Activated naive CD8-positive, alpha-beta T cell treated with anti-CD3 and anti-CD28 coated beads, Interleukin-2, amount 10 ng/mL, durations not matched to agents 7 days and 5 days (primary cell): ENCODE results near the gene CENPH. TPM values are rescaled to one million over a fixed set of nuclear protein-coding genes. Genes with fewer than 3 reads are reported as not detected.
"Not testable (repeated sequence)": the region's sequence is repeated elsewhere in the genome, so short reads cannot be mapped to it uniquely, and the experiment has no call there.

Experiments
- ATAC-seq: fragments of 150-1000 bp; cut with Tn5 transposase; one replicate; pipeline ENCODE4 v1.10.0; 2021; ENCODE audit warnings: low read depth, moderate library complexity
- POLR2A ChIA-PET: fragments of 350-600 bp; sonication (Branson Sonifier 250); formaldehyde crosslinking; loops from one replicate; lab custom pipeline; 2021; ENCODE audit warnings: antibody characterized with exemption; lab: Charles Lee
- DNase-seq: peaks from one replicate; pipeline ENCODE4 v3.0.0; 2021
- H3K27ac Mint-ChIP-seq: one replicate; pipeline ENCODE4 v1.8.0; 2022; ENCODE audit warnings: mild to moderate bottlenecking, mixed read lengths
- H3K27me3 Mint-ChIP-seq: one replicate; pipeline ENCODE4 v1.8.0; 2022; ENCODE audit warnings: mild to moderate bottlenecking, moderate library complexity, mixed read lengths
- H3K36me3 Mint-ChIP-seq: one replicate; pipeline ENCODE4 v1.8.0; 2021; ENCODE audit warnings: mild to moderate bottlenecking, mixed read lengths
- H3K4me1 Mint-ChIP-seq: one replicate; pipeline ENCODE4 v1.8.0; 2021; ENCODE audit warnings: mixed read lengths
- H3K4me3 Mint-ChIP-seq: one replicate; pipeline ENCODE4 v1.8.0; 2022; ENCODE audit warnings: mild to moderate bottlenecking, moderate library complexity, mixed read lengths
- H3K9me3 Mint-ChIP-seq: one replicate; pipeline ENCODE4 v1.8.0; 2021; ENCODE audit warnings: mixed read lengths
- total RNA-seq, 2 experiments: library from RNA; stranded (reverse); gene quantifications; one replicate each; pipeline ENCODE4 v1.2.3, GENCODE V29; 2021

CENPH gene
- 10 to 100 TPM; 41.3 to 42.8 TPM for total RNA-seq

GRCh38 chr5:69189162-69190086, at the start of gene CENPH:
Gene CENPH, plus strand, starts transcription at chr5:69189583. Its CDS starts 52 bp downstream, at chr5:69189635.
- H3K27ac Mint-ChIP-seq = peak within 1 kb of the TSS; percentile 95
- peak; percentile 94 for DNase-seq
- no peaks in the 10 kb centered on the region for H3K27me3 Mint-ChIP-seq
- H3K4me3 Mint-ChIP-seq = peak within 1 kb of the TSS; percentile 92
- ATAC-seq = peak; percentile 86
- POLR2A ChIA-PET = interaction anchor here (0.9 to 2.7 kb wide), 12 partner anchors 9 to 181 kb away, joined by 3 to 34 read pairs (median 6); partner anchors contain the start of genes CCDC125, CCNB1, CDK7 and SLC30A5
- no peaks in the 10 kb centered on the region for H3K9me3 Mint-ChIP-seq
- peaks cover 16% of the 10 kb centered on the region for H3K4me1 Mint-ChIP-seq
- H3K36me3 Mint-ChIP-seq = peaks cover 6% of the 10 kb centered on the region

- DNase-seq, H3K36me3 Mint-ChIP-seq, ATAC-seq, H3K27me3 Mint-ChIP-seq, H3K4me3 Mint-ChIP-seq, POLR2A ChIA-PET, H3K4me1 Mint-ChIP-seq, H3K27ac Mint-ChIP-seq: not testable (repeated sequence)
- peaks cover 14% of the 10 kb centered on the region for H3K9me3 Mint-ChIP-seq
Observed at GRCh38 chr5:69140239-69140638, 49.1 kb upstream of the CENPH start.

GRCh38 chr5:69140827-69141226, 48.6 kb upstream of the CENPH start:
- Mint-ChIP-seq H3K36me3 (no peaks in the 10 kb centered on the region), H3K27me3 (peaks cover 2% of the 10 kb centered on the region), H3K4me1 (no peaks in the 10 kb centered on the region), H3K4me3 (no peak overlapping the region), H3K27ac (no peak overlapping the region), H3K9me3 (peaks cover 14% of the 10 kb centered on the region)
- DNase-seq (no peak), ATAC-seq (no peak)
- POLR2A ChIA-PET = no interaction called here

- POLR2A ChIA-PET, H3K36me3 Mint-ChIP-seq, ATAC-seq, H3K9me3 Mint-ChIP-seq, H3K4me3 Mint-ChIP-seq, H3K27me3 Mint-ChIP-seq, H3K4me1 Mint-ChIP-seq, H3K27ac Mint-ChIP-seq, DNase-seq: not testable (repeated sequence)
Observed at GRCh38 chr5:69148576-69148975, 40.8 kb upstream of the CENPH start.

GRCh38 chr5:69148981-69149675, 40.3 kb upstream of the CENPH start:
- Mint-ChIP-seq H3K4me1 (no peaks in the 10 kb centered on the region), H3K36me3 (no peaks in the 10 kb centered on the region), H3K4me3 (no peak overlapping the region), H3K9me3 (no peaks in the 10 kb centered on the region), H3K27me3 (no peaks in the 10 kb centered on the region), H3K27ac (no peak overlapping the region)
- no peak for DNase-seq
- POLR2A ChIA-PET = no interaction called here
- ATAC-seq = no peak

- no peak overlapping the region for H3K27ac Mint-ChIP-seq
- no peaks in the 10 kb centered on the region for H3K9me3 Mint-ChIP-seq
- DNase-seq (no peak), ATAC-seq (no peak)
- H3K36me3 Mint-ChIP-seq = no peaks in the 10 kb centered on the region
- H3K27me3 Mint-ChIP-seq = no peaks in the 10 kb centered on the region
- H3K4me3 Mint-ChIP-seq = no peak overlapping the region
- POLR2A ChIA-PET = no interaction called here
- H3K4me1 Mint-ChIP-seq = no peaks in the 10 kb centered on the region
Observed at GRCh38 chr5:69149676-69150010, 39.7 kb upstream of the CENPH start.

- no peaks in the 10 kb centered on the region for H3K4me1 Mint-ChIP-seq
- ATAC-seq (no peak), DNase-seq (no peak)
- POLR2A ChIA-PET = interaction anchor here (1.0 kb wide), 1 partner anchor 14 kb away, joined by 3 read pairs; the partner anchor contains the start of gene CCNB1
- no peak overlapping the region for H3K27ac Mint-ChIP-seq
- H3K27me3 Mint-ChIP-seq = no peaks in the 10 kb centered on the region
- H3K4me3 Mint-ChIP-seq = no peak overlapping the region
- H3K9me3 Mint-ChIP-seq = no peaks in the 10 kb centered on the region
- H3K36me3 Mint-ChIP-seq = no peaks in the 10 kb centered on the region
Observed at GRCh38 chr5:69152731-69153130, 36.7 kb upstream of the CENPH start.

GRCh38 chr5:69156456-69156855, 32.9 kb upstream of the CENPH start:
- Mint-ChIP-seq H3K4me3 (no peak overlapping the region), H3K4me1 (no peaks in the 10 kb centered on the region), H3K36me3 (no peaks in the 10 kb centered on the region), H3K9me3 (no peaks in the 10 kb centered on the region), H3K27me3 (no peaks in the 10 kb centered on the region), H3K27ac (no peak overlapping the region)
- no peak for ATAC-seq
- DNase-seq = no peak
- POLR2A ChIA-PET = no interaction called here

GRCh38 chr5:69158039-69158438, 31.3 kb upstream of the CENPH start:
- Mint-ChIP-seq H3K27ac (no peak overlapping the region), H3K27me3 (no peaks in the 10 kb centered on the region)

GRCh38 chr5:69160651-69161050, 28.7 kb upstream of the CENPH start:
- no peak for DNase-seq
- no peak overlapping the region for H3K27ac Mint-ChIP-seq
- no peak for ATAC-seq
- peaks cover under 1% of the 10 kb centered on the region for H3K4me1 Mint-ChIP-seq
- H3K36me3 Mint-ChIP-seq = no peaks in the 10 kb centered on the region
- no peak overlapping the region for H3K4me3 Mint-ChIP-seq
- POLR2A ChIA-PET = no interaction called here
- H3K9me3 Mint-ChIP-seq = no peaks in the 10 kb centered on the region
- no peaks in the 10 kb centered on the region for H3K27me3 Mint-ChIP-seq

More at GRCh38 chr5:69158039-69158438, 31.3 kb upstream of the CENPH start:
- Mint-ChIP-seq H3K9me3 (no peaks in the 10 kb centered on the region), H3K4me3 (no peak overlapping the region), H3K4me1 (no peaks in the 10 kb centered on the region), H3K36me3 (no peaks in the 10 kb centered on the region)
- POLR2A ChIA-PET = no interaction called here
- DNase-seq (no peak), ATAC-seq (no peak)

GRCh38 chr5:69166686-69167492, 22.5 kb upstream of the CENPH start, which contains the start of gene CCNB1:
Gene CCNB1, plus strand, starts transcription at chr5:69167150. Its CDS starts 113 bp downstream, at chr5:69167263.
- Mint-ChIP-seq H3K27ac (peak within 1 kb of the TSS; percentile 96), H3K4me3 (peak within 1 kb of the TSS; percentile 97), H3K4me1 (peaks cover 36% of the 10 kb centered on the region), H3K27me3 (no peaks in the 10 kb centered on the region), H3K36me3 (peaks cover 37% of the 10 kb centered on the region), H3K9me3 (no peaks in the 10 kb centered on the region)
- ATAC-seq = peak; percentile 98
- DNase-seq = peak; percentile 98
- POLR2A ChIA-PET = interaction anchor here (0.5 to 4.0 kb wide), 12 partner anchors 8 to 887 kb away, joined by 3 to 34 read pairs (median 4); partner anchors contain the start of genes CDK7, CENPH and SLC30A5

GRCh38 chr5:69167493-69167855, 21.9 kb upstream of the CENPH start:
- peak overlapping the region; percentile 96 for H3K27ac Mint-ChIP-seq
- DNase-seq (no peak), ATAC-seq (no peak)
- no peaks in the 10 kb centered on the region for H3K9me3 Mint-ChIP-seq
- peak overlapping the region; percentile 97 for H3K4me3 Mint-ChIP-seq
- peaks cover 40% of the 10 kb centered on the region for H3K36me3 Mint-ChIP-seq
- no peaks in the 10 kb centered on the region for H3K27me3 Mint-ChIP-seq
- POLR2A ChIA-PET = interaction anchor here (0.5 to 4.0 kb wide), 7 partner anchors 10 to 887 kb away, joined by 3 to 34 read pairs (median 5); partner anchors contain the start of genes CDK7, CENPH and SLC30A5
- H3K4me1 Mint-ChIP-seq = peaks cover 36% of the 10 kb centered on the region
